HG02763 (cell line): Measurements from ENCODE around the gene OR10A3.
"Not testable (repeated sequence)": the region's sequence is repeated elsewhere in the genome, so short reads cannot be mapped to it uniquely, and the experiment has no call there.

Experiments used
- ATAC-seq: cut with Tn5 transposase; IDR thresholded peaks from one replicate; pipeline ENCODE4 v1.9.1; 2021; ENCODE audit warnings: mild to moderate bottlenecking, moderate library complexity; ENCODE audit not compliant: unreplicated experiment

The OR10A3 gene, protein sequence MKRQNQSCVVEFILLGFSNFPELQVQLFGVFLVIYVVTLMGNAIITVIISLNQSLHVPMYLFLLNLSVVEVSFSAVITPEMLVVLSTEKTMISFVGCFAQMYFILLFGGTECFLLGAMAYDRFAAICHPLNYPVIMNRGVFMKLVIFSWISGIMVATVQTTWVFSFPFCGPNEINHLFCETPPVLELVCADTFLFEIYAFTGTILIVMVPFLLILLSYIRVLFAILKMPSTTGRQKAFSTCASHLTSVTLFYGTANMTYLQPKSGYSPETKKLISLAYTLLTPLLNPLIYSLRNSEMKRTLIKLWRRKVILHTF

DNA sequence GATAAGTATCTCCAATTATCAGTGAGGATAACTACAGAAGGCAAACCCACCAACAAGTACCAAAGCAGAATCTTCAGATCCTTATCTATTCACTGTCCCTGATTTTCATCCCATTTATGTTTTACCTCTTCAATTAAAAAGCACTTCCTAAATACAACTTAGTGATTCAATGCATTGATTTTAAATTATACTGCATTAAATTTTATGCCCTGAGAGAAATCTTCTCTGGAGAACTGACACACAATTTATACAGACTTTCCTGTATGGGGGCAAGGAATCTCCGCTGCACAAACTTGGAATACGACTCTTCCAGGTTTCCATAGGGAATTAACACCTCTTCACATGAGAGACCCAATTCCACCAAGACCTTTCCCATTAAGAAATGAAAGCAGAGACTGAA, at the start of gene OR10A3:
Gene OR10A3 (minus strand): TSS at position 101 of the 400 bp plus-strand sequence. CDS start 2,188 bp downstream, outside the sequence.
- ATAC-seq, result no peak

DNA sequence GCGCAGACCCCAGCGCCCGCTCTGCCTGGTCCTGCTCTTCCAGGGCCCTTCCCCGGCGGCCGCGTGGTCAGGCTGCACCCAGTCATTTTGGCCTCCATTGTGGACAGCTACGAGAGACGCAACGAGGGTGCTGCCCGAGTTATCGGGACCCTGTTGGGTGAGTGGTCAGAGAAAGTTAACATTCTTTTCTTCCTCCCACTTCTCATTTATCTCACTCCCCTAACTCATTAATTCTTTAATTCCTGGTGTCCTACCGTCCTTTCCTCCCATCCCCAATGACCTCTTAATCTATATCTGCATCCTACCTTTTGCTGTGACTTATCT, 46.0 kb upstream of the OR10A3 start:
- ATAC-seq, result not testable (repeated sequence)

DNA sequence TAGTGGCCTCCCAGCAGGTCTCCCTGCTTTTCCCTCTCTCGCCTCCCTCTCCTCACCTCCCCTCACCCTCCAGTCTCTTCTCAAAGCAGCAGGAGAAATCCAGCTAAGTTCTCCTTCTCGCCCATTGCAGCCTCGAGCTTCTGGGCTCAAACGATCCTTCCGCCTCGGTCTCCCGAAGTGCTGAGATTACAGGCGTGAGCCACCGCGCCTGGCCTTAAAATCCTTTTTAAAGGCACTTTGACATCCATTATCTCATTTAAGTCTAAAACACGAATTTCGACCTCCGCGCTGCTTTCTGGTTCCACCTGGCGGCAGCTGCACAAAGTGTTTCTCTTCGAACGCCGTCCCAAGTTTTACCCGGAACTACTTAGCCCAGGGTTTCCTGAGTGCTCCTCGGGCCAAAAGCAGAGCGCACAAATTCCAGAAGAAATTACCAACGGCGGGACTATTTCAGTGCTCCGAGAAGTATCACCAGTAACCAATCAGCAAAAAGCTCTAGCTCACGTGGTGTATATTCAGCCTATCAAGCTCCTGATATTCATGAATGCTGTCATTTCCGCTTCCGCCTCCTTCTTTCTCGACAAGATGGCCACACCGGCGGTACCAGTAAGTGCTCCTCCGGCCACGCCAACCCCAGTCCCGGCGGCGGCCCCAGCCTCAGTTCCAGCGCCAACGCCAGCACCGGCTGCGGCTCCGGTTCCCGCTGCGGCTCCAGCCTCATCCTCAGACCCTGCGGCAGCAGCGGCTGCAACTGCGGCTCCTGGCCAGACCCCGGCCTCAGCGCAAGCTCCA, 45.5 kb upstream of the OR10A3 start, which contains the start of gene EIF3F:
Gene EIF3F (plus strand): TSS at position 570 of the 792 bp plus-strand sequence. CDS start 16 bp downstream, at position 586.
- peak; percentile 93 for ATAC-seq

DNA sequence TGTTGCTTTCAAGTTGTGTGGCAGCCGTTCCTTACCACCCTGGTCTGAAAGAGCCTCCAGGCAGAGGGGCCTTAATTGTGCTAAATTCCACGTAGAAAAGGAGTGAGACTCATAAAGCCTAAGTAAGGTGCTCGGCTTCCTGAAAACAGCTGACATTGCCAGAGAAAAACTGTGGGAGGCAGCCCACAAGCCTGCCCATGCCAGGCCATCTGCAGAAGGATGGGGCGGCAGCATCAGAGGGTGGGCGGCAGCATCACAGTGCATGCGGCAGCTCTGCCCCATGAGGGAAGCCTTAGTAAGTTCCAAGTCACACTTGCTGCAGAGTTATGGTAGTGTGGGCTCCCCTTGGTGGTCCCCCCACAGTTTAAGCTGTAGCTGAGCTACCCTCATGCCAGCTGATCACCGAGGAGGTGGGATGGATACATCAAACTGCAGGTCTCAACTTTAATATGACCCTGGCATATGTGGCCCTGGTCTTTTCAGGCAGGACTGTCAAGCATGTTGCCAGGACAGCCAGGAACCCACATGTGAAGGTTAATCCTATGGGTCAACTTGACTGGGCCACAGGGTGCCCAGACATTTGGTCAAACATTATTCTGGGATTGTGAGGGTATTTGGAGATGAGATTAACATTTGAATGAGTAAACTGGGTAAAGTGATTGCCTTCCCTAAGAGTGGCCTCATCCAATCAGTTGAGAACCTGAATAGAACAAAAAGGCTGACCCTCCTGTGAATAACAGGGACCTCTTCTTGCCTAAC, 42.5 kb upstream of the OR10A3 start:
- ATAC-seq, result no peak

DNA sequence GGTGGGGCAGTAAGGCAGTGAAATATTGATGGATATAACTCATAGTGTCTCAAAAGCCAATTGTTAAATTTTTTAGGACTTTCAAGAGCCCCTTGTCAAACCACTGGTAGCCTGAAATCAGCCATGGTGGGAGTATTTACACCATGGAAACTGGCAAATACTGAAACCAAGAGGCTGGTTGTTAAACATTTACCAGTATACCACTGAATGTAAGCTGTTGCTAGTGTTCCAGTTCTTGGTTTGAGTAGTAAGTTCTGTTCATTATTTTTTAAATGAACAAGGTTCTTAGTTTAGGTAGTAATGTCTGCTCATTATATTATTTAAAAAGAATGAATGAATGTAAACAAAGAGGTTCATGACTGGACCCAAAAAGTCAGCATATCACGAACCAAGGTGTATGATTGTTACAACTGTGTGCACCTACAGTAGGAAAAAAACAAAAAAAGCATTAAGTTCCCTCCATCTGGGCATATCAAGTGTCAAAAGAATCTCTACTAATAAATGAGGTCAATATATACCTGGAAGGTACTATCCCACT, 41.1 kb upstream of the OR10A3 start:
- peak; percentile 40 for ATAC-seq

DNA sequence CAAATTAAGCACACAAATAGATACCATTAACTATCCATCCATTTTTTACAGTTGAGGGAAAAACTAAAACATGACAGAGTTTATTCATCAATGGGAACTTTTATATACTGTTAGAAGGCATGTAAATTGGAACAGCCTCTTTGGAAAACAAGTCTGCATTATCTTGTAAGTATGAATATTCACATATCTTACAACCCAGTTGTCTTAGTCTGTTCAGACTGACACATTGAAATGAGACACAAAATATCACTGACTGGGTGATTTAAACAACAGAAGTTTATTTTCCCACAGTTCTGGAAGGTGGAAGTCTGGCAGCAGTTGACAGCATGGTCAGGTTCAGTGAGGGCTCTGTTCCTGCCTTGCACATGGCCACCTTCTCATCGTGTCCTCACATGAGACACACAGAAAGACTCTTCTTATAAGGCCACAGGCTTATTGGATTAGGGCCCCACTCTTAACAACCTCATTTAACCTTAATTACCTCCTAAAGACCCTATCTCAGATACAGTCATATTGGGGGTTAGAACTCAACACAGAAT, 40.2 kb upstream of the OR10A3 start:
- ATAC-seq, result no peak

DNA sequence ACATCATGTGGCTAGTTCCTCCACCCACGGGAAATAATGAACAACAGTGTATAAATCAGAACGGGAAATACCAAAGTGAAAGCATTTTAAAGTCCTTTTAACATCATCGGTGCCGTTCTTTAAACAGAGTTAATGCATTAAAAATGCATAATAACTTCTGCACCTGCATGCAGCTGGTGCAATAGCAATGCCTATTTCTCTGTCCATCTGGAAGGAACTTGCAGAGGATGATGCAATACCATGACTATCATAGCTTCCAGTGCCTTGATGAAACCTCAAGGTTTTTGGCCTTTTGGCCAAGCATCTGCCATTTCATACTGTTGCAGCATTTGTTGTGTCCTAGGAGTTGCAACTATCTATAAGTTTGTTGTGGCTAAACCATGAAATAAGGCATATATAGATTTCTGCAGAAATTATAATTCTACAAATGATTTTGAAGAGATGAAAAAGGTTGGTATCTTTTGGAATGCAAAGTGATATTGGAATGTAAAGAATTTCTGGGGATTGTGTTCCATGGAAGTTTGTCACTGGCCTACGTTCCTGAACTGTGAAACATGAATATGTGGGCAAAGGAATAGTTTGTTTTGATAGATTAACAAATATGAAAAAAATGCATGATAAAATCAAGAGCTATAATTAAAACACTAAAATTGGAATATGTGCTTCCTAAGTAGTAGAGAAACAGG, 35.9 kb upstream of the OR10A3 start:
- no peak for ATAC-seq

DNA sequence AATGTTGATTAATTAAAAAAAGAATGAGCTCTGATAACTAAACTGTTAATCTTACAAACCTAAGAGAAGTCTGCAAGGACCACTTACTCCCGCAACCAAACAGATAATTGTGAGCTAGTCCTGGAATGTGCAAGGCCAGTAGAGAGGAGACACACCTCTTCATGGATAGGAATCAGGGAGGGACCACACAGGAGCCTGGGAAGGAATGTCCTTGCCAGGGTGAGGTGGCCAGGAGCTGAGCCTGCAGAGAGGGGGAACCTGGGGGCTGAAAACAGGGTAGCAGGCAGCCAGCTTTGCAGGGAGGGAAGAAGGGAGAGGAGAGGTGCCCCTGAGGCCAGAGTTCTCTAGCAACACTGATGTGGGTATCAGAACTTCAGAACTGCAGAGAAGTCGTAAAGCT, 33.2 kb upstream of the OR10A3 start:
- no peak for ATAC-seq

DNA sequence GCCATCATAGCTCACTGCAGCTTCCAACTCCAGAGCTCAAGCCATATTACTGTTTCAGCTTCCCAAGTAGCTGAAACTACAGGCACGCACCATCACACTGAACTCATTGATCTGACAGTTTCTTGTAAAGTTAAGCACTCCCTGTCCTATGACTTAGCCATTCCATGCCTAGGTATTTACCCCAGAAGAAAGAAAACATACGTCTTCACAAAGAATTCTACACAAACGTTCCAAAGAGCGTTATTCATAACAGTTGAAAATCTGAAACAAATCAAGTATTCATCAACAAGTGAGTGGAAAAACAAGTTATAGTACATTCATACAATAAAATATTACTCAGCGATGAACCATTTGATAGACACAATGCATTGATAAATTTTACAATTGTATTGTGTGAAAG, 31.5 kb upstream of the OR10A3 start:
- ATAC-seq, result no peak

DNA sequence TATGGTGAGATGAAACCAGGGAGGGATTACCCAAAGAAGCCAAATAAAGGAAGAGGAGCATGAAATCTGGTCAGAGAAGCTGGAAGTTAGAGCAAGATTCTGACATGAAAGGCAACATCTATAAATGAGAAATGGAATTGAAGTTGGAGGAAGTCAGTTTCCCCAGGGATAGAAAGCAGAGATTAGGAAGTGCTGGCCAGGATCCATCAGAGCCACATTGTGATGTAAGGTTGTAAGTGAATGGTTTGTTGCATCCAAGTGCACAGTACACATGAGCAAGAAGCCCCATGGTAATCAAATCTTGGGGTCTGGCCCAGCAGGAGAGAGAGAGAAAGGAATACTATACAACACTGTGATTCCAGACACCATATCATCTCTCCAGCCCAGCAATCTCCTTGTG, 30.3 kb upstream of the OR10A3 start:
- no peak for ATAC-seq

DNA sequence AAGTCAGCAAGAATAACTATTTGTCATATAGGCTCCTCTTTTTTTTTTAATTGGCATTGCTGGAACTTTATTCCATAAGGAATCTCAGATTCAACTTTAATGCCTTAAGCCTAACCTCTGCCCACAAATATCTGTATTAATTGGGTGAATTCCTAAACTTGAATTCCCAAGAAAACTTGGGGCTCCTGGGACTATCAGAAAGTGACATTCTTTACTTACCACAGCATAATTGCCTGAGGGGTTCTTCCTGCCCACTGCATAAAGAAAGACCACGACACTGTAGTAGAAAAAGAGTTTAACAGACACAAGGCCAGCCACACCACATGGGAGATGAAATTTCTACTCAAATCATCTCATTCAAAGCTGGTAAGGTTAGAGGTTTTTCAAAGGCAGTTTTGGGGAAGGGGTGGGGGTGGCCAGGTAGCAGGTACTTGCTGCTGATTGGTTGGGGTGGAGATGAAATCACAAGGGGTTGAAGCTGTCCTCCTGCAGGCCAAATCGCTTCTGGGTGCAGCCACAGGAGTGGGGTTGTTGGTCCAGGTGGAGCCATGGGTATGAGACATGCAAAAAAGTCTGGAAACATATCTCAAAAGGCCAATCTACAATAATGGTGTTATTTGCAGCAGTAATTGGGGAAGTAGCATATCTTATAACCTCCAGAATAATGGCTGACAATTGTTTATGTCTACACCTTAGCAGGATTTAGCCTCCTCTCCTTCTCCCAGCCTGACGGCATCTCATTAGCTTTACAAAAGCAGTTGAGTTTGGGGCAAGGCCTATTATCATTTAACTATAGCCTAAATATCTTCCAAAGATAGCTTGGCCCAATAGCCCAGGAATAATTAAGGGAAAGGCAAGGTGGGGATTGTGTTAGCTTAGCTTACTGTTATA, 28.5 kb upstream of the OR10A3 start:
- no peak for ATAC-seq

DNA sequence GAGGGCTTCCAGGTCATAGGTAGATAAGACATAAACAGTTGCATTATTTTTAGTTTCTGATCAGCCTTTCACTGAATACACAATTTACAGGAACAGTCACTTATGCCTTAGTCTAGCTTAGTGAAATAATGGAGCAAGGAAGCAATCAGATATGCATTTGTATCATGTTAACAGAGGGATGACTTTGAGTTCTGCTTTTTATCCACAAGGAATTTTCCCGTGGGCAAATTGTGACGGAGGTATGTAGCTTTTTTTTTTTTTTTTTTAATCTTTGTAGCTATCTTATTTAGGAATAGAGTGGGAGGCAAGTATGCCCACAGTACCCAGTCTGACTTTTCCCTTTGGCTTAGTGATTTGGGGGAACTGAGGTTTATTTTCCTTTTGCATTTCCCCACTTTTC, 27.2 kb upstream of the OR10A3 start:
- ATAC-seq, result no peak

DNA sequence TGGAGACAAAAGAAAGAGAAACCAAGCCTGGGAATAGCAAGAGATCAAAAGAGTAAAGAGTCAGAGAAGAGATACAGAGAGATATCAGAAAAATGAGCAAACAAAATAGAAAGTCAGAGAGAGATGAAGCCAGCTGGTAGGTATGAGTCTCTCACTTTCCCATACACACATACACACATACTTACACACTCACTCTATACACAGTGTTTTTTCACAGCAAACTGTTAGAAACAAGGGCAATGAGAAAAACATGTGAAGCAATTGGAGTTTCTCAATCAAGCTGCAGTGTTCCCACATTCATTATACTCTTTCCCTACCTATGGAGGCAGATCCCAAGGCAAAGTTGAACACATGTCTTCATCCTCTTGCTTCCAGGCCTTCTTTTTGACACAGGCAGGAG, 26.3 kb upstream of the OR10A3 start:
- ATAC-seq, result no peak

DNA sequence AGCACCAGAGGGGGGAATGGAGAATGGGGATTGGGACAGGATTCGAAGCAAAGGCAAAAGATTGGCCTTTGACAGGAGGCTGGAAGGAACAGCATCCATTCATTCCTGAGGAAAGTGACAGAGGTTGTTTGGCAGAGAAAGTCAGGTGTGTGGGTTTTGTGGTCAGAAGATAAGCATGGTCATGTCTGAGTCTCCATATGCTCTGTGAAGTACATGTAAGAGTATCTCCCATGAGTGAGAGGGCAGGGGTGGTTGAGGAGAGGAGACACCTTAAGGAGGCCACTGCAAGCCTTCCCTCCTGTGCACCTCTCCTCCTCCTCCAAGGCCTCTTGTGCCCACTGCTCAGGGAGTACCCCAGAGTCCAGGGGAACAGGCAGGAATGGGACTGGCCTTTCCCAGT, 25.6 kb upstream of the OR10A3 start:
- no peak for ATAC-seq

DNA sequence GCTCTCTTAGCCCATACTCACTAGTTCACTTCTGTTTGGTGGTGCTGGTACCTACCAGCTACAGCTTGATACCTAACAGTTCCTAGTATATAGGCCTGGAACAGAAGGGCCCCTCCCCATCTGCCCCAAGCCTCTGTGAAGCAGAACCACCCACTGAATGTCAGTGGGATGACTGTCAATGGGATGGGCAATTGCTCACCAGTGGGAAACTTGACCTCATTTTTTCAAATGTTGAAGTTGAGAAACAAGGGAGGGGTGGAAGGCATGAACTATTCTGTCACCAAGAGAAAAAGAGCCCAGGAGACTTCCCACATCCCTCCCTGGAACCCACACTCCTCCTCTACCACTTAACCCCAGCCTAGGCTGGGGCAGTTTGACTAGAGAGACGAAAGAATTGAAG, 23.9 kb upstream of the OR10A3 start, which contains the start of gene NLRP10:
Gene NLRP10 (minus strand): TSS at position 62 of the 400 bp plus-strand sequence. CDS start 1,952 bp downstream, outside the sequence.
- no peak for ATAC-seq

DNA sequence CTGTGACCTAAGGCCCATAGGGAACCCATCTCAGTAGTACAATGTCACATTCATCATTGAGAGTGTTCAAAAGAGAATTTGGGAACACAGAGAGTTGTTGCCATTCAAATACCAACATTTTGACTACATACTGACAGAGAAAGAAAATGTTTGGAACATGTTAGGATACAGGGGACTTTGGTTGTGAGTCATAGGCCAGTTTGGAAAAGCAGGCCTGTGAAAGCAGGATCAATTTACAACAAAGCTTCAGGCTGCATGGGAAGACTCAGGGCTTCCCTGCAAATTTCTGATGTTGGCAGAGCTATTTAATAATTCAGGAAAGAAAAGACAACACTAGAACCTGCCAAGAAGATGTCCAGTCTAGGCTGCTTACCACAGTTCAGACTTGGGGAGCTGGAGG, 23.4 kb upstream of the OR10A3 start:
- ATAC-seq, result no peak

DNA sequence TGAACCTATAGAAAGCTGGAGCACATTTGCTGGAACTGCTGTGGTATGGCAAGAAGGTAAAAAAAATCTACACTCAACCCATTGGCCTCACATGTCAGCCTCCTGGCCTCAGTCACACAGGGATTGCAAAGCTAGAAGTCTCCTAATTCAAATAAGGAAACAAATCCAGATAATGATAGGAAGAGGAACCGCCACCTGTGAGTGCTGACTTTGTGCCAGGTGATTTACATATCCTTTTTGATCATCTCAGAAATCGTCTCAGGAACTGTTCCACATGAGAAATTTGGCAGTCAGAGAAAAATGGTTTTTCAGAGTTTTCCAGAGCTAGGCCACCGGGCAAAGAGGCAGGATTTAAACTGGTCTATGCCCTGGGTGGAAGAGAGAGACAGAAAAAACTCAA, 22.8 kb upstream of the OR10A3 start:
- no peak for ATAC-seq

DNA sequence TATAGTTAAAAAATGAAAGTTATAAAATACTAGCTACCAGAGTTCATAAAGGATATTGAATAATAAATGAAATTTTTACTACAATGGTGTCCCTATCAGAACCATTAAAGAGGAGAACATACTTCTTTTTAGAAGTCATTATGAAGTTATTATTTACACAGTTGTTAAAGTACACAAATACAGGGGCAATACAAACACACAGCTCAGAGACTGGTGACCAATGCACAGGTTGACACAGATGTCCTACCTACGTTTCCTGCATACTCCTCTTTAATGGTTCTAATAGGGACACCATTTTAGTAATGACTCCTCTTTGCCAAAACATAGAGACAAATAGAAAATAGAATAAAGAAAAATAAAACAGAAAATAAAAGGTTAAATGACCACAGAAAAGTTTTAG, 13.7 kb upstream of the OR10A3 start:
- no peak for ATAC-seq

DNA sequence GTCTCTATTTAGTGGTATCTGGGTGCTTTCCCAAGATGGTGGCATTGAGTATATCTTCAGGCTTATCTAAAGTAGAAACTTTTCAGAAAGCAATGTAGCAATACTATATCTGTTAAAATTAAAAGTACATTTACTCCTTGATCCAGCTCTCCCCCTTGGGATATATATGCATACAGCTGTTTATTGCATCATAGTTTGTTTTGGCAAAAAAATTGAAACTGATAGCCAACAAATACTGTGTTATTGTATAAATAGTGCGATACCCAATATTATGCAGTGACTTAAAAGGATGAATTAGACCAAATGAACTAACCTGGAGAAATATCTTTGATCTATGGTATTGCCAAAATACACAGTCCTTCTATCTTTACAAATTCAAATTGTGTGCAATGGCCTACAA, 8.4 kb upstream of the OR10A3 start:
- ATAC-seq, result no peak
